ENCODE results near the gene HJURP.

DNA sequence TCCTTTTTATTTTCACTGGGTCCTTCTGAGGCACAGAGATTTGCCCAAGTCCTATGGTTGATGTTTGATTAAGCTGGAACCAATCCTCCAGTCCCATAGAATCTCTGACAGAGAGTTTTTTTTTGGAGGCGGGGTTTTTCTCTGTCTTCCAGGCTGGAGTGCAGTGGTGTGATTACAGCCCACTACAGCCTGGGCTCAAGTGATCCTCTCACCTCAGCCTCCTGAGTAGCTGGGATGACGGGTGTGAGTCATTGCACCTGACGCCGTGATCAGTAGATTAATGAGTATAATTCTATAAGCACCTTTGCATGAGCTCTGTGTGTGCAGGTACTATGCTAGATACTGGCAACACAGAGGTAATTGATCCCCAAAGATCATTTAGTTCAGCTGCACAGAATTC lies 47.5 kb upstream of the HJURP start:
- TF ChIP-seq, protein P1, sequence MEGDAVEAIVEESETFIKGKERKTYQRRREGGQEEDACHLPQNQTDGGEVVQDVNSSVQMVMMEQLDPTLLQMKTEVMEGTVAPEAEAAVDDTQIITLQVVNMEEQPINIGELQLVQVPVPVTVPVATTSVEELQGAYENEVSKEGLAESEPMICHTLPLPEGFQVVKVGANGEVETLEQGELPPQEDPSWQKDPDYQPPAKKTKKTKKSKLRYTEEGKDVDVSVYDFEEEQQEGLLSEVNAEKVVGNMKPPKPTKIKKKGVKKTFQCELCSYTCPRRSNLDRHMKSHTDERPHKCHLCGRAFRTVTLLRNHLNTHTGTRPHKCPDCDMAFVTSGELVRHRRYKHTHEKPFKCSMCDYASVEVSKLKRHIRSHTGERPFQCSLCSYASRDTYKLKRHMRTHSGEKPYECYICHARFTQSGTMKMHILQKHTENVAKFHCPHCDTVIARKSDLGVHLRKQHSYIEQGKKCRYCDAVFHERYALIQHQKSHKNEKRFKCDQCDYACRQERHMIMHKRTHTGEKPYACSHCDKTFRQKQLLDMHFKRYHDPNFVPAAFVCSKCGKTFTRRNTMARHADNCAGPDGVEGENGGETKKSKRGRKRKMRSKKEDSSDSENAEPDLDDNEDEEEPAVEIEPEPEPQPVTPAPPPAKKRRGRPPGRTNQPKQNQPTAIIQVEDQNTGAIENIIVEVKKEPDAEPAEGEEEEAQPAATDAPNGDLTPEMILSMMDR (IDR thresholded peaks at IDR 0.05), result no peak
- TF ChIP-seq POLR2A (IDR thresholded peaks at IDR 0.05; ENCODE audit: low read depth), result no peak
- TF ChIP-seq EP300 (IDR thresholded peaks at IDR 0.05), result no peak
- no peak for TF ChIP-seq POLR2AphosphoS5 (IDR thresholded peaks at IDR 0.05)

All from esophagus muscularis mucosa (tissue), 4 donors.